GM19099 (cell line): Measurements from ENCODE around the gene FSHR.

Experiments
- POLR2A ChIP-seq: IDR thresholded peaks from 3 replicates; pipeline ENCODE4 v1.6.1; 2011; ENCODE audit warnings: low read depth; ENCODE audit not compliant: insufficient read length; ENCODE audit errors: extremely low read depth

FSHR gene

DNA sequence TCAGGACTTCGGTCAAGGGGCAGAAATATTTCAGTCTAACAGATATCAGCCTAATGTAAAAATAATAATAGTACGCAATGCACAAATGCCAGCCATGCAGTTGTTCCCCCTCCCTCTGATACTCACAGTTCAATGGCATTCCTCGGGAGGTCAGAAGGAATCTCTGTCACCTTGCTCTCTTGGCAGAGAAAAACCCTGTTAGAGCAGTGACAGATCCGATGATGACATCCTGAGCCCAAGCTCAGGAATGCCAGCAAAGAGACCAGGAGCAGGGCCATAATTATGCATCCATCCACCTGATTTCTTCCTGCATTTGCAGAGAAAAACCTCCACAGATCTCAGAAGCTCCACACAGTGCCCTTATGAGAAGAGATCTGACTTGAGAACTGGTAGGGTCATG, at the start of gene FSHR:
Gene FSHR (minus strand): TSS at position 376 of the 400 bp plus-strand sequence. CDS start 98 bp downstream, at position 278.
- TF ChIP-seq POLR2A, result no peak

DNA sequence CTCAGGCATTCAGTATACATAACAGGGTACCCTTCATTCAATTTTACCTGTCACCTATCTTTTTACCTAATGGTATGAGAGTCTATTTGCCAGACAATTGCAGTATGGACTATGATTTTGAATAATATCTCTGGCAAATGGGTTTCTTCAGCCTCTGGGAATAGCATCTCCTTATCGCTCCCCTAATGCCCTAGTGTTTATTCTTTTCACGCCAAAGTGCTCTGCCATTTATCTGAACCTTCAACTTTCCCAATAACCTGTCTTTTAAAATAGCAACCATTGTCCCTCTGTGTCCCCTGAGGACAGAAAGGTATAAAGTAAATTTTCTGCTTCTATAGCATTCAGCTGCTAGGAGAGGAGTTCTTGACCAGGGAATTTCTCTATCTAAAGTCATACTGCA, 45.0 kb upstream of the FSHR start:
- TF ChIP-seq POLR2A, result no peak

GRCh38 chr2:49194701-49195100, 40.4 kb upstream of the FSHR start:
- no peak for TF ChIP-seq POLR2A

GRCh38 chr2:49192036-49192435, 37.7 kb upstream of the FSHR start:
- no peak for TF ChIP-seq POLR2A

- no peak for TF ChIP-seq POLR2A
Measured at GRCh38 chr2:49189512-49190225, 35.4 kb upstream of the FSHR start.

DNA sequence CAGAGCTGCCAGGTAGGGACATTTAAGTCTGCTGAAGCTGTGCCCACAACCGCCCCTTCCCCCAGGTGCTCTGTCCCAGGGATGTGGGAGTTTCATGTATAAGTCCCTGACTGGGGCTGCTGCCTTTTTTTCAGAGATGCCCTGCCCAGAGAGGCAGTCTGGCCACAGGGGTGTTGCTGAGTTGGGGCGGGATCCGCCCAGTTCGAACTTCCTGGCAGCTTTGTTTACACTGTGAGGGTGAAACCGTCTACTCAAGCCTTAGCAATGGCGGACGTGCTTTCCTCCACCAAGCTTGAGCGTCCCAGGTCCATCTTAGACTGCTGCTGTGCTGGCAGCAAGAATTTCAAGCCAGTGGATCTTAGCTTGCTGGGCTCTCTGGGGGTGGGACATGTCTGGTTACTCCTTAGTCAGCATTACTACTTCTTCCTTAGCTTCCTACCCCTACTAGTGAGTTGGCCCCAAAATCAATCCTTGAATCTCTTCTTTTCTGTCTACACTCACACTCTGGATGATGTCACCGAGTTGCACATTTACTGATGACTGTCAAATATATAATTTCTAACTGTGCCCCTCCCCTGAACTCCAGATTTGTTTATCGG, 31.8 kb upstream of the FSHR start:
- TF ChIP-seq POLR2A, result no peak

DNA sequence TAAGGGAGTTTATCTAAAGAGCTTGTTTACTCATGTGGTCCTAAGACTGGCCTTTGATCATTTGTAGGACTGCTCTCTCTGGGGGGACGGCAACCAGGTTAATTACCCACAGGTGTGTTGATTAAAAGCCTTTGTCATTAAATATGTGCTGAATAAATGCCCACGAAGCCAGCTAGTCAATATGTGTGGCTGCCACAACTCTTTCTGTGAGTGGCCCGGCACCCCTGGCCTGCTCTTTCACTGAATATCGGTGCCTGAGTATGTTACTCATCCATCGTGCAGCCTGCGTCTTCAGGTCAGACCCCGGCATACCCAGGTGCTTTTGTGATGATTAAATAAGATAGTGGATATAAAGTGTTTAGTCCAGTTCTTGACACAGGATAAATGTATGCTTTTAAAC, 24.3 kb upstream of the FSHR start:
- TF ChIP-seq POLR2A, result no peak

- TF ChIP-seq POLR2A, result no peak
Measured at GRCh38 chr2:49177194-49177593, 22.9 kb upstream of the FSHR start.

DNA sequence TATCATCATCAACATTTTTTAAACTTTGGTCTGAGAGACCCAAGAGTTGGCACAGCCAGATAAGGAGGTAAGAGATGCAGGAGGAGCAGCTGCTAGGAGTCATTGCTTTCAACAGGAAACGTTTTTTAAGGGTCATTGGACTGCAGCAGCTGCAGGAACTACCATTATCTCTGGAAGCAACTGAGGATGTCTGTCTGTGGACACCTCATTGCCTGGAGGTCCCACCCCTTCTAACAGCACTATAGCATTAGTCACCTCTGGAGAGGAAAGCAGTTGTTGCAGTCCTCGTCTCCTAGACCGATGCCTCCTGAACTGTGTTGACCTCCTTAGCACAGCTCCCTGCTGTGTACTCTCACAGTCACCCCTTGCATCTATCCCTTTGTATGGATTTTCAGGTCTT, 21.5 kb upstream of the FSHR start:
- no peak for TF ChIP-seq POLR2A

DNA sequence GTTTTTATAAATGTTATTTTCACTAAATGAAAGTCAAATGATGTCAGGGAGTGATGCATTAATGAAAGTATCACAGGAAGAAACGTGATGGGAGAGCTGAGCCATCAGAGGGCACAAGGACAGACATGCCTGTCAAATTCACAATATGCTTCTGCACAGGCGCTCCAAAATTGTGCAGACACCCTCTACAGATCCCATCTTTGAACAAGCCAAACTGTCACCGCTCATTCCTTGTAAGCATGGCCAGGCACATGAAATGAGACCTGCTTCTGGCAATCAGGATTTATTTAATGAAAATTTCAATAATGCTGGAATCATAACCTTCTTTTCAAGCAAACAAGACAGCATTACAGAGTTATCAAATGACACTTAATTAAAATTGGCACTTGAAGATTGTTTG, 20.4 kb upstream of the FSHR start:
- TF ChIP-seq POLR2A, result no peak

- no peak for TF ChIP-seq POLR2A
Measured at GRCh38 chr2:49167131-49167530, 12.8 kb upstream of the FSHR start.

DNA sequence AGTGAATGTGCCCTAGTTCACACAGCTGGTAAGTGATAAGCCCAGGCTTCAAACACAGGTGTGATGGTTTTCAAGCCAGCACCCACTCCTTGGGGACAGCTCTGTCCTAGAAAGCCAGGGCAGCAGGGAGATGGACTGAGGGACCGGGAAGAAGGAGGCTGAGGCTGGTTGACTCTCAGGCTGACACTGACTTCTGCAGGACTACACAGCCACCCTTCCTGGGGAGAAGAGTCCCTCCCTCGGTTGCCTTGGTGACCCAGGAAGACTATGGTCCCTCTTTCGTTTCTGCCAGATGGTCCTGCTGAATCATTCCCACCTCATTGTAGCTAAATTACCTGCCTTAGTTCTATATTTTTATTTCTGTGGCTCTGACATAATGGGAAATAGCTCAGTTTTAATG, 11.3 kb upstream of the FSHR start:
- no peak for TF ChIP-seq POLR2A

DNA sequence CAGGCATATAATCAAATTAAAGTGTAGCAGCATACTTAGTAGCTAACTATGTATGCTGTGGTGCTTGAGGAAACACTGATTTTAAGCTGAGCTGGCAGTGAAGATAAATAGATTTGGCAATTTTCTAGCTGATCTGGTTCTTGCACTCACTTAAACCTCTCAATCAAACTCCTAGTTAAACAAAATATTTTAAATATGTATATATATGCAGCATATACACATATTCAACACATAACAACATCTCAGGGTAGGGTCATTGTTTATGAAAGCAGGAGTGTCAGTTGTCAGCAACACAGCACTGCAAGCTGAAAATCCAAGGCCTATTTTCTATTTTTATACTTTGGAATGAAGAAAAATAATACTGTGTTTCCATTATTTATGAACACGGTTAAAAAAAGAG, 10.4 kb upstream of the FSHR start:
- no peak for TF ChIP-seq POLR2A

GRCh38 chr2:49162151-49162550, 7.8 kb upstream of the FSHR start:
- no peak for TF ChIP-seq POLR2A

GRCh38 chr2:49154891-49155290, 576 bp upstream of the FSHR start:
- no peak for TF ChIP-seq POLR2A

DNA sequence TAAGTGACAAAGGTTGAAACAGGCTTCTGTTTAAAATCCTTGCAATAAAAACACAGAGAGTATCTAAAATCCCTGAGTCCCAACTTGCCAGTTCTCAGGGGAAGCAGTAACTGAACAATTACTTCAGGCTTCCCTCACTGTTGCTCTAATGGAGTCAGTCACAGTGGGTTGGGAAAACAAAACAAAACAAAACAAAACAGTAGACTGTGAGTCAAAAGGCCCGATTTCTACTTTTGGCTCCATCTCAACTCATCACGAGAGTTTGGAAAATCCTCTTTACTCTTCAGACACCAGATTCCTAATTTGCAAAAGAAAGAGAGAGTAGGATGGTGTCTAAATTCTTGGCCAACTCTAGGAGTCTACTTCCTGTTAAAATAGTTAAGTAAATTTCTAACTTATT, 1.1 kb downstream of the FSHR start:
- no peak for TF ChIP-seq POLR2A

GRCh38 chr2:49152824-49153223, 1.5 kb downstream of the FSHR start:
- TF ChIP-seq POLR2A, result no peak
